ENCODE results near the gene SPHK1.
"Not testable (repeated sequence)": the region's sequence is repeated elsewhere in the genome, so short reads cannot be mapped to it uniquely, and the experiment has no call there.

Gene SPHK1

GRCh38 chr17:76351526-76352071 lies 32.8 kb upstream of the SPHK1 start:
- H3K27me3 ChIP-seq (ENCODE audit: control insufficient read depth, insufficient read depth, low read length), result no peaks in the 10 kb centered on the region

GRCh38 chr17:76353004-76353598 lies 31.3 kb upstream of the SPHK1 start:
- Histone ChIP-seq H3K4me1 (ENCODE audit: control insufficient read depth, insufficient read depth, low read length) (peaks cover 1% of the 10 kb centered on the region; the same call in 1 of the 2 replicates), H3K27me3 (ENCODE audit: control insufficient read depth, insufficient read depth, low read length) (no peaks in the 10 kb centered on the region), H3K9me3 (ENCODE audit: control insufficient read depth, insufficient read depth, low read length) (no peaks in the 10 kb centered on the region), H3K4me3 (ENCODE audit: low read length) (peak overlapping the region; percentile 93; the same call in 1 of the 2 replicates), H3K36me3 (ENCODE audit: control insufficient read depth, insufficient read depth, low read length) (no peaks in the 10 kb centered on the region), H3K27ac (ENCODE audit: low read length) (no peak overlapping the region)
- no peak for DNase-seq (ENCODE audit: low read depth, low spot score)
- no CpG with 5 or more reads among the region's 51 CpGs for WGBS (ENCODE audit: insufficient coverage, insufficient read length)

More at GRCh38 chr17:76351526-76352071, 32.8 kb upstream of the SPHK1 start:
- no peaks in the 10 kb centered on the region for H3K9me3 ChIP-seq (ENCODE audit: control insufficient read depth, insufficient read depth, low read length)
- H3K4me1 ChIP-seq (ENCODE audit: control insufficient read depth, insufficient read depth, low read length), result peaks cover 1% of the 10 kb centered on the region; the same call in 1 of the 2 replicates
- no peak for DNase-seq (ENCODE audit: low read depth, low spot score)
- H3K27ac ChIP-seq (ENCODE audit: low read length), result no peak overlapping the region
- no peak overlapping the region for H3K4me3 ChIP-seq (ENCODE audit: low read length)
- no CpG with 5 or more reads among the region's 9 CpGs for WGBS (ENCODE audit: insufficient coverage, insufficient read length)
- peaks cover 4% of the 10 kb centered on the region for H3K36me3 ChIP-seq (ENCODE audit: control insufficient read depth, insufficient read depth, low read length)

GRCh38 chr17:76353599-76354316 lies 30.7 kb upstream of the SPHK1 start, which contains the start of gene PRPSAP1:
TSS of gene PRPSAP1 (minus strand) at chr17:76353916. CDS start at chr17:76353703, 213 bp downstream.
- peak; percentile 82 for DNase-seq (ENCODE audit: low read depth, low spot score)
- WGBS (ENCODE audit: insufficient coverage, insufficient read length), result no CpG with 5 or more reads among the region's 75 CpGs
- H3K4me3 ChIP-seq (ENCODE audit: low read length), result peak within 1 kb of the TSS; percentile 93
- H3K9me3 ChIP-seq (ENCODE audit: control insufficient read depth, insufficient read depth, low read length), result no peaks in the 10 kb centered on the region
- H3K4me1 ChIP-seq (ENCODE audit: control insufficient read depth, insufficient read depth, low read length), result peaks cover 1% of the 10 kb centered on the region; the same call in 1 of the 2 replicates
- H3K27ac ChIP-seq (ENCODE audit: low read length), result no peak within 1 kb of the TSS
- no peaks in the 10 kb centered on the region for H3K36me3 ChIP-seq (ENCODE audit: control insufficient read depth, insufficient read depth, low read length)
- H3K27me3 ChIP-seq (ENCODE audit: control insufficient read depth, insufficient read depth, low read length), result no peaks in the 10 kb centered on the region

GRCh38 chr17:76354317-76354729 lies 30.1 kb upstream of the SPHK1 start:
- Histone ChIP-seq H3K27ac (ENCODE audit: low read length) (no peak overlapping the region), H3K9me3 (ENCODE audit: control insufficient read depth, insufficient read depth, low read length) (no peaks in the 10 kb centered on the region), H3K4me3 (ENCODE audit: low read length) (peak overlapping the region; percentile 93; the same call in 1 of the 2 replicates), H3K36me3 (ENCODE audit: control insufficient read depth, insufficient read depth, low read length) (no peaks in the 10 kb centered on the region), H3K4me1 (ENCODE audit: control insufficient read depth, insufficient read depth, low read length) (peaks cover 1% of the 10 kb centered on the region; the same call in 1 of the 2 replicates), H3K27me3 (ENCODE audit: control insufficient read depth, insufficient read depth, low read length) (no peaks in the 10 kb centered on the region)
- DNase-seq (ENCODE audit: low read depth, low spot score), result no peak
- WGBS (ENCODE audit: insufficient coverage, insufficient read length), result no CpG with 5 or more reads among the region's 18 CpGs

GRCh38 chr17:76354747-76355310 lies 29.6 kb upstream of the SPHK1 start:
- DNase-seq (ENCODE audit: low read depth, low spot score), result no peak
- H3K36me3 ChIP-seq (ENCODE audit: control insufficient read depth, insufficient read depth, low read length), result no peaks in the 10 kb centered on the region
- H3K27me3 ChIP-seq (ENCODE audit: control insufficient read depth, insufficient read depth, low read length), result no peaks in the 10 kb centered on the region
- H3K4me1 ChIP-seq (ENCODE audit: control insufficient read depth, insufficient read depth, low read length), result peaks cover 1% of the 10 kb centered on the region; the same call in 1 of the 2 replicates
- H3K9me3 ChIP-seq (ENCODE audit: control insufficient read depth, insufficient read depth, low read length), result no peaks in the 10 kb centered on the region
- H3K4me3 ChIP-seq (ENCODE audit: low read length), result no peak overlapping the region
- WGBS (ENCODE audit: insufficient coverage, insufficient read length), result no CpG with 5 or more reads among the region's 13 CpGs
- no peak overlapping the region for H3K27ac ChIP-seq (ENCODE audit: low read length)

- peaks cover 1% of the 10 kb centered on the region; the same call in 1 of the 2 replicates for H3K4me1 ChIP-seq (ENCODE audit: control insufficient read depth, insufficient read depth, low read length)
- no peak overlapping the region for H3K4me3 ChIP-seq (ENCODE audit: low read length)
- DNase-seq (ENCODE audit: low read depth, low spot score), result no peak
- WGBS (ENCODE audit: insufficient coverage, insufficient read length), result no CpG with 5 or more reads among the region's 12 CpGs
- no peaks in the 10 kb centered on the region for H3K9me3 ChIP-seq (ENCODE audit: control insufficient read depth, insufficient read depth, low read length)
- H3K36me3 ChIP-seq (ENCODE audit: control insufficient read depth, insufficient read depth, low read length), result no peaks in the 10 kb centered on the region
- H3K27me3 ChIP-seq (ENCODE audit: control insufficient read depth, insufficient read depth, low read length), result no peaks in the 10 kb centered on the region
- no peak overlapping the region for H3K27ac ChIP-seq (ENCODE audit: low read length)
These were observed 27.5 kb upstream of the SPHK1 start for GRCh38 chr17:76356803-76357456.

- H3K9me3 ChIP-seq (ENCODE audit: control insufficient read depth, insufficient read depth, low read length), result no peaks in the 10 kb centered on the region
- DNase-seq (ENCODE audit: low read depth, low spot score), result no peak
- H3K4me3 ChIP-seq (ENCODE audit: low read length), result no peak overlapping the region
- no peaks in the 10 kb centered on the region for H3K36me3 ChIP-seq (ENCODE audit: control insufficient read depth, insufficient read depth, low read length)
- no peak overlapping the region for H3K27ac ChIP-seq (ENCODE audit: low read length)
- H3K4me1 ChIP-seq (ENCODE audit: control insufficient read depth, insufficient read depth, low read length), result peaks cover under 1% of the 10 kb centered on the region; the same call in 1 of the 2 replicates
- no CpG with 5 or more reads among the region's 6 CpGs for WGBS (ENCODE audit: insufficient coverage, insufficient read length)
- H3K27me3 ChIP-seq (ENCODE audit: control insufficient read depth, insufficient read depth, low read length), result no peaks in the 10 kb centered on the region
These were observed 26.7 kb upstream of the SPHK1 start for GRCh38 chr17:76357597-76358158.

GRCh38 chr17:76359375-76359774 lies 25.0 kb upstream of the SPHK1 start:
- H3K27me3 ChIP-seq (ENCODE audit: control insufficient read depth, insufficient read depth, low read length), result no peaks in the 10 kb centered on the region
- H3K27ac ChIP-seq (ENCODE audit: low read length), result no peak overlapping the region
- H3K9me3 ChIP-seq (ENCODE audit: control insufficient read depth, insufficient read depth, low read length), result no peaks in the 10 kb centered on the region
- H3K4me1 ChIP-seq (ENCODE audit: control insufficient read depth, insufficient read depth, low read length), result no peaks in the 10 kb centered on the region
- no peak overlapping the region for H3K4me3 ChIP-seq (ENCODE audit: low read length)
- no peaks in the 10 kb centered on the region for H3K36me3 ChIP-seq (ENCODE audit: control insufficient read depth, insufficient read depth, low read length)
- DNase-seq (ENCODE audit: low read depth, low spot score), result no peak
- WGBS (ENCODE audit: insufficient coverage, insufficient read length), result no CpG with 5 or more reads among the region's 6 CpGs

- not testable (repeated sequence) for H3K9me3 ChIP-seq (ENCODE audit: control insufficient read depth, insufficient read depth, low read length); H3K27me3 ChIP-seq (ENCODE audit: control insufficient read depth, insufficient read depth, low read length); H3K4me3 ChIP-seq (ENCODE audit: low read length); H3K4me1 ChIP-seq (ENCODE audit: control insufficient read depth, insufficient read depth, low read length); H3K36me3 ChIP-seq (ENCODE audit: control insufficient read depth, insufficient read depth, low read length); H3K27ac ChIP-seq (ENCODE audit: low read length); DNase-seq (ENCODE audit: low read depth, low spot score)
- no CpG with 5 or more reads among the region's 6 CpGs for WGBS (ENCODE audit: insufficient coverage, insufficient read length)
These were observed 24.6 kb upstream of the SPHK1 start for GRCh38 chr17:76359776-76360175.

GRCh38 chr17:76360461-76360860 lies 23.9 kb upstream of the SPHK1 start:
- DNase-seq (ENCODE audit: low read depth, low spot score), result no peak
- Histone ChIP-seq H3K36me3 (ENCODE audit: control insufficient read depth, insufficient read depth, low read length) (no peaks in the 10 kb centered on the region), H3K9me3 (ENCODE audit: control insufficient read depth, insufficient read depth, low read length) (no peaks in the 10 kb centered on the region), H3K4me1 (ENCODE audit: control insufficient read depth, insufficient read depth, low read length) (no peaks in the 10 kb centered on the region), H3K4me3 (ENCODE audit: low read length) (no peak overlapping the region), H3K27me3 (ENCODE audit: control insufficient read depth, insufficient read depth, low read length) (no peaks in the 10 kb centered on the region), H3K27ac (ENCODE audit: low read length) (no peak overlapping the region)
- WGBS (ENCODE audit: insufficient coverage, insufficient read length), result no CpG with 5 or more reads among the region's 2 CpGs

Data from iPS DF 6.9 (cell line).